ENCODE data around the gene CACNA2D4.

GRCh38 chr12:1758887-1759286 is 159.6 kb downstream of the CACNA2D4 start:
- TF ChIP-seq EZH2 (IDR thresholded peaks at IDR 0.05; ENCODE audit: low read length, unreplicated experiment) (no peak), EZH2phosphoT487 (IDR thresholded peaks at IDR 0.05; ENCODE audit: borderline replicate concordance, low read length) (no peak)
- TF ChIP-seq, protein P1, sequence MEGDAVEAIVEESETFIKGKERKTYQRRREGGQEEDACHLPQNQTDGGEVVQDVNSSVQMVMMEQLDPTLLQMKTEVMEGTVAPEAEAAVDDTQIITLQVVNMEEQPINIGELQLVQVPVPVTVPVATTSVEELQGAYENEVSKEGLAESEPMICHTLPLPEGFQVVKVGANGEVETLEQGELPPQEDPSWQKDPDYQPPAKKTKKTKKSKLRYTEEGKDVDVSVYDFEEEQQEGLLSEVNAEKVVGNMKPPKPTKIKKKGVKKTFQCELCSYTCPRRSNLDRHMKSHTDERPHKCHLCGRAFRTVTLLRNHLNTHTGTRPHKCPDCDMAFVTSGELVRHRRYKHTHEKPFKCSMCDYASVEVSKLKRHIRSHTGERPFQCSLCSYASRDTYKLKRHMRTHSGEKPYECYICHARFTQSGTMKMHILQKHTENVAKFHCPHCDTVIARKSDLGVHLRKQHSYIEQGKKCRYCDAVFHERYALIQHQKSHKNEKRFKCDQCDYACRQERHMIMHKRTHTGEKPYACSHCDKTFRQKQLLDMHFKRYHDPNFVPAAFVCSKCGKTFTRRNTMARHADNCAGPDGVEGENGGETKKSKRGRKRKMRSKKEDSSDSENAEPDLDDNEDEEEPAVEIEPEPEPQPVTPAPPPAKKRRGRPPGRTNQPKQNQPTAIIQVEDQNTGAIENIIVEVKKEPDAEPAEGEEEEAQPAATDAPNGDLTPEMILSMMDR (conservative IDR thresholded peaks at IDR 0.05; ENCODE audit: low read depth, low read length): no peak
